HepG2 (cell line): Measurements from ENCODE around the gene NT5C. TPM values are rescaled to one million over a fixed set of nuclear protein-coding genes. Genes with fewer than 3 reads are reported as not detected.
A peak's percentile ranks its signal among the peaks of the same experiment; 100 is the strongest.

Experiments
- AKNA ChIP-seq: sonication (generic); formaldehyde crosslinking; IDR thresholded peaks from 2 replicates; pipeline ENCODE4 v1.4.0; 2020; ENCODE audit warnings: missing genetic modification reagents, borderline replicate concordance
- BCL6 ChIP-seq: IDR thresholded peaks from 2 replicates; pipeline ENCODE4 v1.6.1; 2016; ENCODE audit warnings: missing genetic modification reagents, missing compliant biosample characterization
- BORCS8-MEF2B ChIP-seq: sonication (generic); formaldehyde crosslinking; IDR thresholded peaks from 2 replicates; pipeline ENCODE4 v1.8.0; 2022; ENCODE audit warnings: mild to moderate bottlenecking, missing genetic modification reagents
- CEBPG ChIP-seq: IDR thresholded peaks from 2 replicates; pipeline ENCODE4 v1.6.1; 2016
- CTCF ChIP-seq: sonication (generic); formaldehyde crosslinking; IDR thresholded peaks from 2 replicates; pipeline ENCODE4 v1.5.0; 2020; ENCODE audit warnings: mild to moderate bottlenecking, missing genetic modification reagents, moderate library complexity
- ETV5 ChIP-seq: IDR thresholded peaks from 2 replicates; pipeline ENCODE4 v1.6.1; 2018; ENCODE audit warnings: missing biosample characterization, missing genetic modification reagents, inconsistent platforms, borderline replicate concordance
- FLYWCH1 ChIP-seq: sonication (generic); formaldehyde crosslinking; IDR thresholded peaks from 2 replicates; pipeline ENCODE4 v1.8.1; 2023; ENCODE audit warnings: mild to moderate bottlenecking, missing genetic modification reagents
- FOXK1 ChIP-seq: sonication (generic); formaldehyde crosslinking; IDR thresholded peaks from 2 replicates; pipeline ENCODE4 v1.4.0; 2020; ENCODE audit warnings: low read depth, missing genetic modification reagents, borderline replicate concordance
- KDM2A ChIP-seq: sonication (generic); formaldehyde crosslinking; IDR thresholded peaks from 2 replicates; pipeline ENCODE4 v1.4.0; 2020; ENCODE audit warnings: low read depth, missing genetic modification reagents, borderline replicate concordance
- SMC3 ChIP-seq: IDR thresholded peaks from 2 replicates; pipeline ENCODE4 v1.6.1; 2011; ENCODE audit warnings: low read length, improper control_type of control experiment
- SRSF9 ChIP-seq: fragments of 200-400 bp; formaldehyde crosslinking; IDR thresholded peaks from 2 replicates; pipeline ENCODE4 v1.6.1; 2018; ENCODE audit warnings: borderline replicate concordance, mild to moderate bottlenecking, low read depth, low read length; ENCODE audit not compliant: insufficient read depth, poor library complexity, severe bottlenecking
- TFAP4 ChIP-seq: sonication (generic); IDR thresholded peaks from 2 replicates; pipeline ENCODE4 v1.6.1; 2016; ENCODE audit warnings: low read depth, borderline replicate concordance
- UBTF ChIP-seq: sonication (generic); formaldehyde crosslinking; IDR thresholded peaks from 2 replicates; pipeline ENCODE4 v1.4.0; 2020; ENCODE audit warnings: mild to moderate bottlenecking, missing genetic modification reagents
- ZNF207 ChIP-seq: fragments of 450-650 bp; IDR thresholded peaks from 2 replicates; pipeline ENCODE4 v1.6.1; 2016; ENCODE audit warnings: antibody characterized with exemption, borderline replicate concordance
- ZNF704 ChIP-seq: sonication (generic); formaldehyde crosslinking; IDR thresholded peaks from 2 replicates; pipeline ENCODE4 v1.8.1; 2023; ENCODE audit warnings: mild to moderate bottlenecking, inconsistent platforms, moderate library complexity, missing genetic modification reagents, borderline replicate concordance
- ZNF841 ChIP-seq: sonication (generic); formaldehyde crosslinking; IDR thresholded peaks from 2 replicates; pipeline ENCODE4 v1.8.1; 2023; ENCODE audit warnings: missing genetic modification reagents, borderline replicate concordance
- polyA plus RNA-seq, 8 experiments: library from polyadenylated mRNA; depleted of rRNA in 3 of 8; stranded (reverse) in 7 of 8; unstranded in 1 of 8; fragments of >200 nt; fragmentation: Illumina TruSeq in 4 of 8; extraction: Trizol in 4 of 8; gene quantifications; 2 replicates each; pipeline versions ENCODE4 v1.2.1 to v1.2.3, GENCODE V29; 2011 to 2016; ENCODE audit warnings: low read depth in 4 of 8, missing spikeins in 1 of 8, mixed read lengths in 1 of 8; ENCODE audit not compliant: insufficient read depth in 1 of 8
- total RNA-seq, 5 experiments: library from RNA; depleted of rRNA; stranded (reverse); fragments of >200 nt; fragmentation: Illumina TruSeq; extraction: Trizol; gene quantifications; 2 replicates each; pipeline ENCODE4 v1.2.3, GENCODE V29; 2016; ENCODE audit warnings: low read depth in 1 of 5

Gene NT5C
- total and polyA plus RNA-seq, 2 of the 13 experiments (the other 11 are each of a cell fraction or from before 2014, with no cell fraction given) = 42.8 to 48.6 TPM

GRCh38 chr17:75105126-75106080 is 26.1 kb downstream of the NT5C start (continued):
- TF ChIP-seq ZNF704 (no peak), SRSF9 (no peak), TFAP4 (0 out of 2 replicates have a peak, but pooled peaks have one; percentile 20), SMC3 (peak; percentile 64), BORCS8-MEF2B (no peak), CEBPG (CRISPR knock-in tag) (no peak), BCL6 (CRISPR knock-in tag) (0 out of 2 replicates have a peak, but pooled peaks have one; percentile 12), KDM2A (CRISPR knock-in tag) (peak; percentile 42; the same call in 1 of the 2 replicates), UBTF (CRISPR knock-in tag) (no peak), CTCF (CRISPR knock-in tag) (peak; percentile 77), ZNF207 (no peak), ZNF841 (CRISPR knock-in tag) (no peak), AKNA (CRISPR knock-in tag) (no peak), FLYWCH1 (CRISPR knock-in tag) (no peak), ETV5 (CRISPR knock-in tag) (no peak), FOXK1 (0 out of 2 replicates have a peak, but pooled peaks have one; percentile 15)
